ENCODE measurements around the gene LDLRAD4.

LDLRAD4 gene

GRCh38 chr18:13628211-13628610 lies 409.7 kb downstream of the LDLRAD4 start:
- in situ Hi-C loops (cut with HindIII; ENCODE audit: low sequenced_read_pairs) = no loop called here
- no peak for TF ChIP-seq CTCF (IDR thresholded peaks at IDR 0.05; ENCODE audit: low read depth, low read length, missing control alignments)
- DNase-seq (ENCODE audit: low read depth) = no peak
- H3K4me3 ChIP-seq (ENCODE audit: low read depth, low read length) = no peak overlapping the region

DNA sequence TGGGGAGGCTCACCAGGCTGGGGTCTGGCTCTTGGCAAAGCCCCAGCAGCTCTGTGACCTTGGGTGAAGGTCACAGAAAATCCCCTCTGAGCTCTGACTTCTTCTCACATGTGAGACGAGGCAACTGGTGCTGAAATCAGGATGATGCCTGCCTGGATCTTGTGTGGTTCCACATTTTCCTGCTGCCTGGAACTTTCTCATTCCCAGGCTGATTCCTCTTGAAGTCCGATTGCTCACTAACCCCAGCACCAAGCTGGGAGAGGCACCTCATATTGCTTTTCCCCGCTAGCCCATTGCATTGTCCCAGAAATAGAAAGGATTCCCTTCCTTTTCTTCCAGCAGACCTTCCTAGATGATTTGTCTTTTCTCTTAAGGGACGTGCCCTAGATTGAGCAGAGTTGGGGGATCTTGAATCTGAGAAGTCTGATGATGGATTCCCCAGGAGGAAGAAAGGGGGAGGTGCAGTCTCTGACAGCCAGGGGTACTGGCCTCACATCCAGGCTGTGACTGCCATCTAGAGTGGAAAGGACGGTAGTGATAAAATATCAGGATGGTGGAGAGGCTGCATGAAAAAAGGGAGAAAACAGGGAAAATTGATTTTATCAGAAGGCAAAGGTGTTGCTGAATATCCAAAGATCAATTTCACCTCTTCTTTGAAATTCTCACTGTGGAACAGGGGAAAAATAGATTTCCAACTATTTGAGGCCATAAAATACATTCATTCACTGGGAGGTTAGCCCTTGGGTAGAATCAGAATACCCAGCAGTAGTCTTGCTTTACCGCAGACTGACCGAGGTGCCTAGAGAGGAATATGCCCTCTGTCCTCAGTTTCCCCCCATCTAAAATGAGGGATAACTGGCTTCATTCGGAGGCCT lies 411.5 kb downstream of the LDLRAD4 start:
- peak; percentile 40 for DNase-seq (ENCODE audit: low read depth)
- no peak overlapping the region for H3K4me3 ChIP-seq (ENCODE audit: low read depth, low read length)
- peak; percentile 84 for TF ChIP-seq CTCF (IDR thresholded peaks at IDR 0.05; ENCODE audit: low read depth, low read length, missing control alignments)
- in situ Hi-C loops (cut with HindIII; ENCODE audit: low sequenced_read_pairs) = no loop called here

DNA sequence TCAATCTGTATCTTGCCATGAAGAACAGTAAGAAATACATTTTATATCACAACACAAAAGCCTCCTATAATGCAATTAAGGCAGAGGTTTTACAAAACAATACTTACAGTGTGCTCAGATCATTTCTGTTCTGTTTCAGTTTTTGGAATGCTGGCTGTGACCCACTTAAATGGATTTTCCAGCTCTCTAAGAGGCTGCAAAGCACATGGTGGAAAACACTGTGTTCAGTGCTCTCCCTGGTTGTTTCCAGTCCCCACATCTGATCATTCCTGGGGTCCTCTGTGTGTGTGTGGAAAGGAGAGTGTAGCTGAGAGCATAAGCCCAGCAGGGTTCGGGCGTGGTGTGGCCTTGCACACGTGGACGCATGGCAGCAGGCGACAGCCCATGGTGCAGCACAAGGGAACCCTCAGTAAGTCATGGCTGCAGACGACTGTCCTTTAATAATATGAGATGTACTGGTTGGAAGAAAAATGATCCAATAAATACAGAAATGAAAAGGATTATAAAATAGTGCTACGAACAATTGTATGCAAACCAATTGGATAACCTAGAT lies 412.2 kb downstream of the LDLRAD4 start:
- no peak overlapping the region for H3K4me3 ChIP-seq (ENCODE audit: low read depth, low read length)
- DNase-seq (ENCODE audit: low read depth) = no peak
- in situ Hi-C loops (cut with HindIII; ENCODE audit: low sequenced_read_pairs) = no loop called here
- TF ChIP-seq CTCF (IDR thresholded peaks at IDR 0.05; ENCODE audit: low read depth, low read length, missing control alignments) = no peak

- TF ChIP-seq CTCF (IDR thresholded peaks at IDR 0.05; ENCODE audit: low read depth, low read length, missing control alignments) = no peak
- no peak for DNase-seq (ENCODE audit: low read depth)
- in situ Hi-C loops (cut with HindIII; ENCODE audit: low sequenced_read_pairs) = no loop called here
- no peak overlapping the region for H3K4me3 ChIP-seq (ENCODE audit: low read depth, low read length)
These were observed 415.1 kb downstream of the LDLRAD4 start for GRCh38 chr18:13633700-13634099.

DNA sequence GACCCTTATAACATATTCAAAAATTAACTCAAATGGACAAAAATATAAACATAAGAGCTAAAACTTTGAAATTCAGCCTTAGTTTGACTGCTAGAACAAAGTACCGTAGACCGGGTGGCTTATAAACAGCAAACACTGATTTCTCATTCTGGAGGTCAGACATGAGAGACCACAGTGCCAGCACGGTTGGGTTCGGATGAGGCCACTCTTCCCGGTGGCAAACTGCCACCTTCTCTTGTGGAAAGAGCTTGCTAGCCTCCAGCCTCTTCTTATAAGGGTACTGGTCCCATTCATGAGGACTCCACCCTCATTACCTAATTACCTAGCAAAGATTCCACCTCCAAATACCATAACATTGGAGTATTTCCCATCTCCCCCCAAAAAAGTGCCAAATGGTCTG lies 416.5 kb downstream of the LDLRAD4 start:
- no peak for DNase-seq (ENCODE audit: low read depth)
- in situ Hi-C loops (cut with HindIII; ENCODE audit: low sequenced_read_pairs) = no loop called here

More for the DNA sequence above, 416.5 kb downstream of the LDLRAD4 start:
- TF ChIP-seq CTCF (IDR thresholded peaks at IDR 0.05; ENCODE audit: low read depth, low read length, missing control alignments) = no peak
- no peak overlapping the region for H3K4me3 ChIP-seq (ENCODE audit: low read depth, low read length)

All from astrocyte of the cerebellum (primary cell).